ENCODE measurements around the gene COL26A1. TPM values are rescaled to one million over a fixed set of nuclear protein-coding genes. Genes with fewer than 3 reads are reported as not detected.

COL26A1 gene
- total RNA-seq, 2 experiments from 2014 or later = not detected

GRCh38 chr7:101393865-101394264 lies 31.2 kb downstream of the COL26A1 start:
- no peak overlapping the region for H2AFZ ChIP-seq (ENCODE audit: low read length)
- BruUV-seq (replicated peaks) = no TSS peak
- no peaks in the 10 kb centered on the region for H3K36me3 ChIP-seq (ENCODE audit: insufficient read depth, low read length)
- H3K9me3 ChIP-seq (ENCODE audit: low read length) = no peaks in the 10 kb centered on the region
- ChIA-PET POLR2A (interaction anchor here (0.6 kb wide), 2 partner anchors 60 to 96 kb away, joined by 3 to 4 read pairs; no protein-coding TSS in a partner anchor), CTCF (ENCODE audit: unreplicated experiment) (no interaction called here)
- H3K79me2 ChIP-seq (ENCODE audit: insufficient read depth, low read depth, low read length) = no peaks in the 10 kb centered on the region
- no peaks in the 10 kb centered on the region for H4K20me1 ChIP-seq (ENCODE audit: insufficient read depth, low read length)
- DNase-seq (ENCODE audit: low spot score) = no peak
- no peak overlapping the region for H3K27ac ChIP-seq (ENCODE audit: low read depth, low read length, poor library complexity, severe bottlenecking)
- intact Hi-C loops (cut with micrococcal nuclease; ENCODE audit: unreplicated experiment) = no loop called here
- no peak overlapping the region for H3K4me3 ChIP-seq (ENCODE audit: low read depth, low read length, poor library complexity, severe bottlenecking)
- no peak overlapping the region for H3K4me2 ChIP-seq (ENCODE audit: low read length)
- no peaks in the 10 kb centered on the region for H3K9me2 ChIP-seq (ENCODE audit: insufficient read depth, low read length)
- peaks cover 22% of the 10 kb centered on the region for H3K4me1 ChIP-seq (ENCODE audit: insufficient read depth, low read length, poor library complexity, severe bottlenecking)
- TF ChIP-seq CTCF (conservative IDR thresholded peaks at IDR 0.05; ENCODE audit: low read length) (no peak), EZH2phosphoT487 (IDR thresholded peaks at IDR 0.05; ENCODE audit: borderline replicate concordance, low read depth, low read length) (no peak)

- DNase-seq (ENCODE audit: low spot score) = no peak
- TF ChIP-seq CTCF (conservative IDR thresholded peaks at IDR 0.05; ENCODE audit: low read length) (no peak), EZH2phosphoT487 (IDR thresholded peaks at IDR 0.05; ENCODE audit: borderline replicate concordance, low read depth, low read length) (no peak)
- H3K4me3 ChIP-seq (ENCODE audit: low read depth, low read length, poor library complexity, severe bottlenecking) = no peak overlapping the region
- H3K4me2 ChIP-seq (ENCODE audit: low read length) = no peak overlapping the region
- peaks cover 19% of the 10 kb centered on the region for H3K4me1 ChIP-seq (ENCODE audit: insufficient read depth, low read length, poor library complexity, severe bottlenecking)
- ChIA-PET POLR2A (no interaction called here), CTCF (ENCODE audit: unreplicated experiment) (no interaction called here)
- no peaks in the 10 kb centered on the region for H3K36me3 ChIP-seq (ENCODE audit: insufficient read depth, low read length)
- no TSS peak for BruUV-seq (replicated peaks)
- H4K20me1 ChIP-seq (ENCODE audit: insufficient read depth, low read length) = no peaks in the 10 kb centered on the region
- H3K9me2 ChIP-seq (ENCODE audit: insufficient read depth, low read length) = no peaks in the 10 kb centered on the region
- H3K79me2 ChIP-seq (ENCODE audit: insufficient read depth, low read depth, low read length) = no peaks in the 10 kb centered on the region
- no peaks in the 10 kb centered on the region for H3K9me3 ChIP-seq (ENCODE audit: low read length)
- intact Hi-C loops (cut with micrococcal nuclease; ENCODE audit: unreplicated experiment) = no loop called here
- no peak overlapping the region for H3K27ac ChIP-seq (ENCODE audit: low read depth, low read length, poor library complexity, severe bottlenecking)
- no peak overlapping the region for H2AFZ ChIP-seq (ENCODE audit: low read length)
Measured at GRCh38 chr7:101395376-101395775, 32.7 kb downstream of the COL26A1 start.

GRCh38 chr7:101397243-101397642 lies 34.6 kb downstream of the COL26A1 start:
- Histone ChIP-seq H4K20me1 (ENCODE audit: insufficient read depth, low read length) (no peaks in the 10 kb centered on the region), H3K9me2 (ENCODE audit: insufficient read depth, low read length) (no peaks in the 10 kb centered on the region), H3K36me3 (ENCODE audit: insufficient read depth, low read length) (no peaks in the 10 kb centered on the region), H3K4me2 (ENCODE audit: low read length) (no peak overlapping the region), H2AFZ (ENCODE audit: low read length) (no peak overlapping the region), H3K27ac (ENCODE audit: low read depth, low read length, poor library complexity, severe bottlenecking) (no peak overlapping the region), H3K4me1 (ENCODE audit: insufficient read depth, low read length, poor library complexity, severe bottlenecking) (peaks cover under 1% of the 10 kb centered on the region), H3K4me3 (ENCODE audit: low read depth, low read length, poor library complexity, severe bottlenecking) (no peak overlapping the region), H3K79me2 (ENCODE audit: insufficient read depth, low read depth, low read length) (no peaks in the 10 kb centered on the region), H3K9me3 (ENCODE audit: low read length) (no peaks in the 10 kb centered on the region)
- DNase-seq (ENCODE audit: low spot score) = no peak
- BruUV-seq (replicated peaks) = no TSS peak
- ChIA-PET POLR2A (no interaction called here), CTCF (ENCODE audit: unreplicated experiment) (no interaction called here)
- TF ChIP-seq CTCF (conservative IDR thresholded peaks at IDR 0.05; ENCODE audit: low read length) (no peak), EZH2phosphoT487 (IDR thresholded peaks at IDR 0.05; ENCODE audit: borderline replicate concordance, low read depth, low read length) (no peak)
- intact Hi-C loops (cut with micrococcal nuclease; ENCODE audit: unreplicated experiment) = no loop called here

All from OCI-LY7 (cell line).